GM23338 (cell line): Measurements from ENCODE around the gene FOXP4. TPM values are rescaled to one million over a fixed set of nuclear protein-coding genes. Genes with fewer than 3 reads are reported as not detected.

Source experiments
- ATAC-seq: fragments of 200-7000 bp; cut with Tn5 transposase; 3 replicates; pipeline ENCODE4 v1.9.1; 2020
- DNase-seq: peaks from one replicate; pipeline ENCODE4 v3.0.0-alpha.2; 2015; ENCODE audit warnings: low spot score
- H2AFZ ChIP-seq: fragments of 200-600 bp; sonication (generic); 2 replicates; pipeline ENCODE4 v1.8.0; 2016; ENCODE audit warnings: antibody characterized with exemption, mild to moderate bottlenecking, moderate library complexity
- H3F3A ChIP-seq: fragments of 200-600 bp; sonication (generic); replicated peaks from 2 replicates; pipeline ENCODE4 v1.8.0; 2017; ENCODE audit warnings: antibody characterized with exemption, mixed run types, low read depth
- H3K27ac ChIP-seq: fragments of 200-600 bp; sonication (generic); 2 replicates; pipeline ENCODE4 v1.6.1; 2016; ENCODE audit warnings: low read depth
- H3K27me3 ChIP-seq: fragments of 200-600 bp; sonication (generic); 2 replicates; pipeline ENCODE4 v1.8.0; 2016; ENCODE audit warnings: mild to moderate bottlenecking, mixed run types, moderate library complexity; ENCODE audit not compliant: insufficient read depth
- H3K36me3 ChIP-seq: fragments of 200-600 bp; sonication (generic); 2 replicates; pipeline ENCODE4 v1.8.0; 2016; ENCODE audit warnings: mild to moderate bottlenecking; ENCODE audit not compliant: insufficient read depth
- H3K4me1 ChIP-seq: fragments of 200-600 bp; sonication (generic); 2 replicates; pipeline ENCODE4 v1.8.0; 2016; ENCODE audit warnings: mild to moderate bottlenecking, moderate library complexity; ENCODE audit not compliant: insufficient read depth
- H3K4me2 ChIP-seq: fragments of 200-600 bp; sonication (generic); 2 replicates; pipeline ENCODE4 v1.7.1; 2017; ENCODE audit warnings: mixed run types
- H3K4me3 ChIP-seq: fragments of 200-600 bp; sonication (generic); 2 replicates; pipeline ENCODE4 v1.6.1; 2016; ENCODE audit warnings: mixed run types
- H3K79me2 ChIP-seq: fragments of 200-600 bp; sonication (generic); replicated peaks from 2 replicates; pipeline ENCODE4 v1.8.0; 2017; ENCODE audit warnings: mild to moderate bottlenecking; ENCODE audit not compliant: insufficient read depth
- H3K9me2 ChIP-seq: fragments of 200-600 bp; sonication (generic); 2 replicates; pipeline ENCODE4 v1.8.0; 2017; ENCODE audit not compliant: insufficient read depth
- H4K20me1 ChIP-seq: fragments of 200-600 bp; sonication (generic); replicated peaks from 2 replicates; pipeline ENCODE4 v1.8.0; 2017; ENCODE audit warnings: mild to moderate bottlenecking; ENCODE audit not compliant: insufficient read depth
- H3K27ac Mint-ChIP-seq: 2 replicates; pipeline ENCODE4 v1.8.0; 2020; ENCODE audit warnings: inconsistent platforms, mild to moderate bottlenecking, moderate library complexity, mixed read lengths
- H3K27me3 Mint-ChIP-seq: 3 replicates; pipeline ENCODE4 v1.8.0; 2022; ENCODE audit warnings: low read depth, mild to moderate bottlenecking, moderate library complexity, mixed read lengths, inconsistent platforms; ENCODE audit not compliant: insufficient read depth, poor library complexity
- H3K36me3 Mint-ChIP-seq: 3 replicates; pipeline ENCODE4 v1.8.0; 2021; ENCODE audit warnings: low read depth, mild to moderate bottlenecking, inconsistent platforms, moderate library complexity, mixed read lengths
- H3K4me1 Mint-ChIP-seq: 3 replicates; pipeline ENCODE4 v1.8.0; 2020; ENCODE audit warnings: mild to moderate bottlenecking, inconsistent platforms, mixed read lengths
- H3K4me3 Mint-ChIP-seq: 3 replicates; pipeline ENCODE4 v1.8.0; 2021; ENCODE audit warnings: moderate library complexity, mild to moderate bottlenecking, inconsistent platforms, mixed read lengths
- H3K9me3 Mint-ChIP-seq: 3 replicates; pipeline ENCODE4 v1.8.0; 2020; ENCODE audit warnings: moderate library complexity, mild to moderate bottlenecking, inconsistent platforms, mixed read lengths
- CREB1 ChIP-seq: fragments of 250-450 bp; sonication (Bioruptor Pico); IDR thresholded peaks from 2 replicates; pipeline ENCODE4 v1.5.0; 2020; ENCODE audit warnings: low read depth, mild to moderate bottlenecking, moderate library complexity
- ETS1 ChIP-seq: IDR thresholded peaks from 2 replicates; pipeline ENCODE4 v1.6.1; 2016; ENCODE audit warnings: antibody characterized with exemption
- EZH2 ChIP-seq: fragments of 200-600 bp; sonication (generic); IDR thresholded peaks from one replicate; pipeline ENCODE4 v1.8.0; 2017; ENCODE audit warnings: antibody characterized with exemption, mild to moderate bottlenecking, low read depth; ENCODE audit not compliant: unreplicated experiment
- EZH2phosphoT487 ChIP-seq: fragments of 200-600 bp; sonication (generic); IDR thresholded peaks from one replicate; pipeline ENCODE4 v1.8.1; 2018; ENCODE audit warnings: antibody characterized with exemption; ENCODE audit not compliant: unreplicated experiment
- JUNB ChIP-seq: IDR thresholded peaks from one replicate; pipeline ENCODE4 v1.6.1; 2016; ENCODE audit warnings: antibody characterized with exemption; ENCODE audit not compliant: unreplicated experiment
- NANOG ChIP-seq: IDR thresholded peaks from 2 replicates; pipeline ENCODE4 v1.6.1; 2016; ENCODE audit warnings: antibody characterized with exemption, borderline replicate concordance
- POLR2AphosphoS5 ChIP-seq: IDR thresholded peaks from 2 replicates; pipeline ENCODE4 v1.6.1; 2016; ENCODE audit warnings: antibody characterized with exemption, low read depth
- STAT1 ChIP-seq: IDR thresholded peaks from one replicate; pipeline ENCODE4 v1.6.1; 2016; ENCODE audit warnings: antibody characterized with exemption; ENCODE audit not compliant: unreplicated experiment
- ZNF114 ChIP-seq: fragments of 250-450 bp; sonication (Bioruptor Pico); IDR thresholded peaks from 2 replicates; pipeline ENCODE4 v1.5.0; 2020; ENCODE audit warnings: mild to moderate bottlenecking, moderate library complexity
- ZNF331 ChIP-seq: fragments of 250-450 bp; sonication (Bioruptor Pico); IDR thresholded peaks from 2 replicates; pipeline ENCODE4 v1.5.0; 2020; ENCODE audit warnings: low read depth, mild to moderate bottlenecking, moderate library complexity
- polyA plus RNA-seq: library from polyadenylated mRNA; unstranded; fragments of >200 nt; fragmentation: Nextera tagmentation; extraction: Ambion mirVana; gene quantifications from 2 replicates; pipeline ENCODE4 v1.2.1, GENCODE V29; 2016
- total RNA-seq: library from RNA; depleted of rRNA; stranded (reverse); fragments of >200 nt; shearing (Covaris generic); gene quantifications from 2 replicates; pipeline ENCODE4 v1.2.3, GENCODE V29; 2014
- TF ChIP-seq, protein P1 (sequence below): IDR thresholded peaks from one replicate; pipeline ENCODE4 v1.6.1; 2018; ENCODE audit warnings: antibody characterized with exemption; ENCODE audit not compliant: unreplicated experiment
- TF ChIP-seq, protein P2 (sequence below): fragments of 250-450 bp; sonication (Bioruptor Pico); IDR thresholded peaks from 2 replicates; pipeline ENCODE4 v1.5.0; 2020; ENCODE audit warnings: mild to moderate bottlenecking, moderate library complexity
- TF ChIP-seq, protein P3 (sequence below), 2 experiments: fragments of 200-600 bp in 1 of 2; sonication (generic) in 1 of 2; conservative IDR thresholded peaks; 2 replicates each; pipeline versions ENCODE4 v1.5.1 to v1.6.1; 2016 to 2017; ENCODE audit warnings: antibody characterized with exemption in 2 of 2, low read depth in 2 of 2, mild to moderate bottlenecking in 2 of 2, moderate library complexity in 1 of 2

FOXP4 gene
- total and polyA plus RNA-seq, 2 experiments from 2014 or later = 5.1 to 13.5 TPM

GRCh38 chr6:41567684-41568083, 21.5 kb downstream of the FOXP4 start (continued):
- no peak for TF ChIP-seq NANOG
- TF ChIP-seq EZH2phosphoT487 = no peak
- no peak for TF ChIP-seq ZNF114 (CRISPR knock-in tag)
- TF ChIP-seq JUNB = no peak

DNA sequence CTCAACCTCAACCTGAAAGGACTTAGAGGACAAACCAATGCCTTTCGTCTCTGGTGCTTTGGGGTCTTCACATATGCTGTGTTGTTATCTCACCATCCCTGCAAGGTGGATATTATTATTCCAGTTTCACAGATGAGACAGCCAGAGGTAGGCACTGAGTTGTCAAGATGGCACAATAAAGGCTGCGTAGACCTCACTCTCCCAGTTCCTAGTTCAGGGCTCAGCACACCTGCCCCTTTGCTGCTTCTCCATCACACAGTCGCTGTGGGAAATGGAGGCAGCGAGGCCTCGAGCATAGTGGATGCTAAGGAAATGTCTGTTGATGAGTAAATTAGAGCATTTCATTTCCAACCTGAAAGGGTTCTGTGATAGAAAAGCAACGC, 22.0 kb downstream of the FOXP4 start:
- TF ChIP-seq EZH2phosphoT487 (no peak), STAT1 (no peak), EZH2 (no peak), POLR2AphosphoS5 (no peak), CREB1 (no peak), ZNF331 (no peak), JUNB (no peak), NANOG (no peak), ETS1 (no peak), ZNF114 (CRISPR knock-in tag) (no peak)
- TF ChIP-seq, protein P1, sequence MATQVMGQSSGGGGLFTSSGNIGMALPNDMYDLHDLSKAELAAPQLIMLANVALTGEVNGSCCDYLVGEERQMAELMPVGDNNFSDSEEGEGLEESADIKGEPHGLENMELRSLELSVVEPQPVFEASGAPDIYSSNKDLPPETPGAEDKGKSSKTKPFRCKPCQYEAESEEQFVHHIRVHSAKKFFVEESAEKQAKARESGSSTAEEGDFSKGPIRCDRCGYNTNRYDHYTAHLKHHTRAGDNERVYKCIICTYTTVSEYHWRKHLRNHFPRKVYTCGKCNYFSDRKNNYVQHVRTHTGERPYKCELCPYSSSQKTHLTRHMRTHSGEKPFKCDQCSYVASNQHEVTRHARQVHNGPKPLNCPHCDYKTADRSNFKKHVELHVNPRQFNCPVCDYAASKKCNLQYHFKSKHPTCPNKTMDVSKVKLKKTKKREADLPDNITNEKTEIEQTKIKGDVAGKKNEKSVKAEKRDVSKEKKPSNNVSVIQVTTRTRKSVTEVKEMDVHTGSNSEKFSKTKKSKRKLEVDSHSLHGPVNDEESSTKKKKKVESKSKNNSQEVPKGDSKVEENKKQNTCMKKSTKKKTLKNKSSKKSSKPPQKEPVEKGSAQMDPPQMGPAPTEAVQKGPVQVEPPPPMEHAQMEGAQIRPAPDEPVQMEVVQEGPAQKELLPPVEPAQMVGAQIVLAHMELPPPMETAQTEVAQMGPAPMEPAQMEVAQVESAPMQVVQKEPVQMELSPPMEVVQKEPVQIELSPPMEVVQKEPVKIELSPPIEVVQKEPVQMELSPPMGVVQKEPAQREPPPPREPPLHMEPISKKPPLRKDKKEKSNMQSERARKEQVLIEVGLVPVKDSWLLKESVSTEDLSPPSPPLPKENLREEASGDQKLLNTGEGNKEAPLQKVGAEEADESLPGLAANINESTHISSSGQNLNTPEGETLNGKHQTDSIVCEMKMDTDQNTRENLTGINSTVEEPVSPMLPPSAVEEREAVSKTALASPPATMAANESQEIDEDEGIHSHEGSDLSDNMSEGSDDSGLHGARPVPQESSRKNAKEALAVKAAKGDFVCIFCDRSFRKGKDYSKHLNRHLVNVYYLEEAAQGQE = no peak
- TF ChIP-seq, protein P2, sequence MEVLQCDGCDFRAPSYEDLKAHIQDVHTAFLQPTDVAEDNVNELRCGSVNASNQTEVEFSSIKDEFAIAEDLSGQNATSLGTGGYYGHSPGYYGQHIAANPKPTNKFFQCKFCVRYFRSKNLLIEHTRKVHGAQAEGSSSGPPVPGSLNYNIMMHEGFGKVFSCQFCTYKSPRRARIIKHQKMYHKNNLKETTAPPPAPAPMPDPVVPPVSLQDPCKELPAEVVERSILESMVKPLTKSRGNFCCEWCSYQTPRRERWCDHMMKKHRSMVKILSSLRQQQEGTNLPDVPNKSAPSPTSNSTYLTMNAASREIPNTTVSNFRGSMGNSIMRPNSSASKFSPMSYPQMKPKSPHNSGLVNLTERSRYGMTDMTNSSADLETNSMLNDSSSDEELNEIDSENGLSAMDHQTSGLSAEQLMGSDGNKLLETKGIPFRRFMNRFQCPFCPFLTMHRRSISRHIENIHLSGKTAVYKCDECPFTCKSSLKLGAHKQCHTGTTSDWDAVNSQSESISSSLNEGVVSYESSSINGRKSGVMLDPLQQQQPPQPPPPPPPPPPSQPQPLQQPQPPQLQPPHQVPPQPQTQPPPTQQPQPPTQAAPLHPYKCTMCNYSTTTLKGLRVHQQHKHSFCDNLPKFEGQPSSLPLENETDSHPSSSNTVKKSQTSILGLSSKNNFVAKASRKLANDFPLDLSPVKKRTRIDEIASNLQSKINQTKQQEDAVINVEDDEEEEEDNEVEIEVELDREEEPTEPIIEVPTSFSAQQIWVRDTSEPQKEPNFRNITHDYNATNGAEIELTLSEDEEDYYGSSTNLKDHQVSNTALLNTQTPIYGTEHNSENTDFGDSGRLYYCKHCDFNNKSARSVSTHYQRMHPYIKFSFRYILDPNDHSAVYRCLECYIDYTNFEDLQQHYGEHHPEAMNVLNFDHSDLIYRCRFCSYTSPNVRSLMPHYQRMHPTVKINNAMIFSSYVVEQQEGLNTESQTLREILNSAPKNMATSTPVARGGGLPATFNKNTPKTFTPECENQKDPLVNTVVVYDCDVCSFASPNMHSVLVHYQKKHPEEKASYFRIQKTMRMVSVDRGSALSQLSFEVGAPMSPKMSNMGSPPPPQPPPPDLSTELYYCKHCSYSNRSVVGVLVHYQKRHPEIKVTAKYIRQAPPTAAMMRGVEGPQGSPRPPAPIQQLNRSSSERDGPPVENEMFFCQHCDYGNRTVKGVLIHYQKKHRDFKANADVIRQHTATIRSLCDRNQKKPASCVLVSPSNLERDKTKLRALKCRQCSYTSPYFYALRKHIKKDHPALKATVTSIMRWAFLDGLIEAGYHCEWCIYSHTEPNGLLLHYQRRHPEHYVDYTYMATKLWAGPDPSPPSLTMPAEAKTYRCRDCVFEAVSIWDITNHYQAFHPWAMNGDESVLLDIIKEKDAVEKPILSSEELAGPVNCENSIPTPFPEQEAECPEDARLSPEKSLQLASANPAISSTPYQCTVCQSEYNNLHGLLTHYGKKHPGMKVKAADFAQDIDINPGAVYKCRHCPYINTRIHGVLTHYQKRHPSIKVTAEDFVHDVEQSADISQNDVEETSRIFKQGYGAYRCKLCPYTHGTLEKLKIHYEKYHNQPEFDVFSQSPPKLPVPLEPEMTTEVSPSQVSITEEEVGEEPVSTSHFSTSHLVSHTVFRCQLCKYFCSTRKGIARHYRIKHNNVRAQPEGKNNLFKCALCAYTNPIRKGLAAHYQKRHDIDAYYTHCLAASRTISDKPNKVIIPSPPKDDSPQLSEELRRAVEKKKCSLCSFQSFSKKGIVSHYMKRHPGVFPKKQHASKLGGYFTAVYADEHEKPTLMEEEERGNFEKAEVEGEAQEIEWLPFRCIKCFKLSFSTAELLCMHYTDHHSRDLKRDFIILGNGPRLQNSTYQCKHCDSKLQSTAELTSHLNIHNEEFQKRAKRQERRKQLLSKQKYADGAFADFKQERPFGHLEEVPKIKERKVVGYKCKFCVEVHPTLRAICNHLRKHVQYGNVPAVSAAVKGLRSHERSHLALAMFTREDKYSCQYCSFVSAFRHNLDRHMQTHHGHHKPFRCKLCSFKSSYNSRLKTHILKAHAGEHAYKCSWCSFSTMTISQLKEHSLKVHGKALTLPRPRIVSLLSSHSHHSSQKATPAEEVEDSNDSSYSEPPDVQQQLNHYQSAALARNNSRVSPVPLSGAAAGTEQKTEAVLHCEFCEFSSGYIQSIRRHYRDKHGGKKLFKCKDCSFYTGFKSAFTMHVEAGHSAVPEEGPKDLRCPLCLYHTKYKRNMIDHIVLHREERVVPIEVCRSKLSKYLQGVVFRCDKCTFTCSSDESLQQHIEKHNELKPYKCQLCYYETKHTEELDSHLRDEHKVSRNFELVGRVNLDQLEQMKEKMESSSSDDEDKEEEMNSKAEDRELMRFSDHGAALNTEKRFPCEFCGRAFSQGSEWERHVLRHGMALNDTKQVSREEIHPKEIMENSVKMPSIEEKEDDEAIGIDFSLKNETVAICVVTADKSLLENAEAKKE (CRISPR knock-in tag) = no peak
- TF ChIP-seq, protein P3, sequence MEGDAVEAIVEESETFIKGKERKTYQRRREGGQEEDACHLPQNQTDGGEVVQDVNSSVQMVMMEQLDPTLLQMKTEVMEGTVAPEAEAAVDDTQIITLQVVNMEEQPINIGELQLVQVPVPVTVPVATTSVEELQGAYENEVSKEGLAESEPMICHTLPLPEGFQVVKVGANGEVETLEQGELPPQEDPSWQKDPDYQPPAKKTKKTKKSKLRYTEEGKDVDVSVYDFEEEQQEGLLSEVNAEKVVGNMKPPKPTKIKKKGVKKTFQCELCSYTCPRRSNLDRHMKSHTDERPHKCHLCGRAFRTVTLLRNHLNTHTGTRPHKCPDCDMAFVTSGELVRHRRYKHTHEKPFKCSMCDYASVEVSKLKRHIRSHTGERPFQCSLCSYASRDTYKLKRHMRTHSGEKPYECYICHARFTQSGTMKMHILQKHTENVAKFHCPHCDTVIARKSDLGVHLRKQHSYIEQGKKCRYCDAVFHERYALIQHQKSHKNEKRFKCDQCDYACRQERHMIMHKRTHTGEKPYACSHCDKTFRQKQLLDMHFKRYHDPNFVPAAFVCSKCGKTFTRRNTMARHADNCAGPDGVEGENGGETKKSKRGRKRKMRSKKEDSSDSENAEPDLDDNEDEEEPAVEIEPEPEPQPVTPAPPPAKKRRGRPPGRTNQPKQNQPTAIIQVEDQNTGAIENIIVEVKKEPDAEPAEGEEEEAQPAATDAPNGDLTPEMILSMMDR (conservative IDR thresholded peaks at IDR 0.05; ENCODE audit: low read depth in 2 of 2) = no peak
- H3K4me2 ChIP-seq = no peak overlapping the region
- no peak overlapping the region for H3K27ac ChIP-seq
- no peaks in the 10 kb centered on the region for H3K9me3 Mint-ChIP-seq
- H3K27ac Mint-ChIP-seq = no peak overlapping the region
- peaks cover 9% of the 10 kb centered on the region for H3K27me3 Mint-ChIP-seq
- DNase-seq (no peak), ATAC-seq (no peak)
- peaks cover 70% of the 10 kb centered on the region for H3K4me1 Mint-ChIP-seq
- peaks cover 35% of the 10 kb centered on the region for H3K79me2 ChIP-seq
- no peaks in the 10 kb centered on the region for H4K20me1 ChIP-seq
- peaks cover 56% of the 10 kb centered on the region for H3K4me1 ChIP-seq
- H3K27me3 ChIP-seq = no peaks in the 10 kb centered on the region
- H3K36me3 ChIP-seq = no peaks in the 10 kb centered on the region
- H3K36me3 Mint-ChIP-seq = peaks cover 33% of the 10 kb centered on the region
- no peak overlapping the region for H2AFZ ChIP-seq
- H3K4me3 ChIP-seq = no peak overlapping the region
- peaks cover 10% of the 10 kb centered on the region for H3F3A ChIP-seq
- no peak overlapping the region for H3K4me3 Mint-ChIP-seq
- no peaks in the 10 kb centered on the region for H3K9me2 ChIP-seq
